HepG2 (cell line): Measurements from ENCODE around the gene MME. TPM values are rescaled to one million over a fixed set of nuclear protein-coding genes. Genes with fewer than 3 reads are reported as not detected.

Experiments
- ATAC-seq: fragments of 200-7000 bp; cut with Tn5 transposase; 3 replicates; pipeline ENCODE4 v1.9.1; 2020; ENCODE audit warnings: mild to moderate bottlenecking, moderate library complexity
- BruUV-seq: library from RNA; stranded (reverse); fragments of 400-500 nt; replicated peaks from 2 replicates; lab custom pipeline; 2021; lab: Mats Ljungman, UMichigan
- CTCF ChIA-PET: fragments of 300-600 bp; formaldehyde crosslinking; extraction: SDS; loops from one replicate; lab custom pipeline; 2021; ENCODE audit warnings: low total read pairs, inconsistent platforms, low intra/inter-chr PET ratio; lab: Yijun Ruan, JAX
- POLR2A ChIA-PET: fragments of 350-600 bp; sonication (Branson Sonifier 250); formaldehyde crosslinking; loops from one replicate; lab custom pipeline; 2020; ENCODE audit warnings: antibody characterized with exemption, inconsistent platforms; lab: Yijun Ruan, JAX
- DNase-seq: peaks from one replicate; pipeline ENCODE4 v3.0.0-alpha.2; 2015; ENCODE audit warnings: low spot score
- FAIRE-seq: peaks from 3 replicates; lab custom pipeline; 2011; peaks lifted over from hg19 to GRCh38; lab: Jason Lieb, UNC
- H2AFZ ChIP-seq: one replicate; pipeline ENCODE4 v1.6.1; 2011; ENCODE audit warnings: low read length, inconsistent platforms
- H3K27ac ChIP-seq: fragments of 300-600 bp; 3 replicates; pipeline ENCODE4 v1.8.0; 2011; ENCODE audit warnings: mixed run types, mild to moderate bottlenecking, mixed read lengths, low read length, inconsistent platforms; ENCODE audit not compliant: insufficient read depth; ENCODE audit errors: extremely low read length
- H3K27me3 ChIP-seq, 2 experiments: fragments of 200-600 bp in 1 of 2; 2 replicates in 1 of 2; 3 replicates in 1 of 2; pipeline versions ENCODE4 v1.6.0 to v1.8.0; 2011; ENCODE audit warnings: low read length in 2 of 2, mild to moderate bottlenecking in 2 of 2, moderate library complexity in 2 of 2, inconsistent platforms in 1 of 2; ENCODE audit not compliant: insufficient read depth in 2 of 2, control insufficient read depth in 1 of 2
- H3K36me3 ChIP-seq, 2 experiments: fragments of 200-600 bp in 1 of 2; replicated peaks in 1 of 2; 2 replicates in 1 of 2; 3 replicates in 1 of 2; pipeline versions ENCODE4 v1.5.1 to v1.8.0; 2011; ENCODE audit warnings: low read length in 2 of 2, inconsistent platforms in 1 of 2; ENCODE audit not compliant: insufficient read depth in 2 of 2, control insufficient read depth in 1 of 2
- H3K4me1 ChIP-seq: 2 replicates; pipeline ENCODE4 v1.5.1; 2012; ENCODE audit warnings: low read length, inconsistent platforms; ENCODE audit not compliant: insufficient read depth
- H3K4me2 ChIP-seq: 2 replicates; pipeline ENCODE4 v1.6.0; 2011; ENCODE audit warnings: low read depth, low read length, inconsistent platforms
- H3K4me3 ChIP-seq, 3 experiments: fragments of 200-600 bp in 1 of 3; sonication (generic), shearing (Covaris generic) in 1 of 3; replicated peaks in 1 of 3; 2 replicates each; pipeline ENCODE4 v1.5.1; 2011 to 2016; ENCODE audit warnings: low read length in 3 of 3, inconsistent platforms in 2 of 3, low read depth in 2 of 3, mild to moderate bottlenecking in 2 of 3, control low read depth in 1 of 3, mixed read lengths in 1 of 3; ENCODE audit not compliant: insufficient read depth in 1 of 3
- H3K79me2 ChIP-seq: one replicate; pipeline ENCODE4 v1.6.1; 2011; ENCODE audit warnings: low read length, inconsistent platforms; ENCODE audit not compliant: insufficient read depth
- H3K9ac ChIP-seq: 2 replicates; pipeline ENCODE4 v1.6.0; 2011; ENCODE audit warnings: mild to moderate bottlenecking, low read depth, low read length, inconsistent platforms; ENCODE audit not compliant: insufficient read depth
- H3K9me3 ChIP-seq: 2 replicates; pipeline ENCODE4 v1.5.1; 2012; ENCODE audit warnings: mild to moderate bottlenecking, low read length
- H4K20me1 ChIP-seq: 2 replicates; pipeline ENCODE4 v1.6.0; 2011; ENCODE audit warnings: inconsistent platforms, mild to moderate bottlenecking, low read length, moderate library complexity; ENCODE audit not compliant: insufficient read depth
- CBX2 ChIP-seq, 2 experiments: fragments of 200-600 bp in 1 of 2; sonication (generic); formaldehyde crosslinking in 1 of 2; IDR thresholded peaks; 2 replicates each; pipeline versions ENCODE4 v1.7.0 to v1.8.1; 2018 to 2022; ENCODE audit warnings: low read depth in 2 of 2, low read length in 1 of 2, mild to moderate bottlenecking in 1 of 2, missing genetic modification reagents in 1 of 2
- GTF3A ChIP-seq: sonication (generic); formaldehyde crosslinking; conservative IDR thresholded peaks from 2 replicates; pipeline ENCODE4 v1.4.0; 2020; ENCODE audit warnings: mild to moderate bottlenecking, missing genetic modification reagents
- PLSCR1 ChIP-seq: sonication (generic); formaldehyde crosslinking; IDR thresholded peaks from 2 replicates; pipeline ENCODE4 v1.5.0; 2020; ENCODE audit warnings: missing genetic modification reagents, mild to moderate bottlenecking, borderline replicate concordance
- ZFP41 ChIP-seq: sonication (generic); formaldehyde crosslinking; IDR thresholded peaks from 2 replicates; pipeline ENCODE4 v1.4.0; 2020; ENCODE audit warnings: mild to moderate bottlenecking, missing genetic modification reagents, borderline replicate concordance
- ZNF317 ChIP-seq: sonication (generic); formaldehyde crosslinking; IDR thresholded peaks from 2 replicates; pipeline ENCODE4 v1.5.0; 2020; ENCODE audit warnings: mild to moderate bottlenecking, missing genetic modification reagents
- ZNF34 ChIP-seq: sonication (generic); formaldehyde crosslinking; IDR thresholded peaks from 2 replicates; pipeline ENCODE4 v1.4.0; 2020; ENCODE audit warnings: mild to moderate bottlenecking, missing genetic modification reagents, borderline replicate concordance
- ZNF512 ChIP-seq: sonication (generic); formaldehyde crosslinking; IDR thresholded peaks from 2 replicates; pipeline ENCODE4 v1.4.0; 2020; ENCODE audit warnings: mild to moderate bottlenecking, missing genetic modification reagents
- WGBS: methylation state at CpG from one replicate; pipeline ENCODE4 v1.1.6; 2017; ENCODE audit warnings: low lambda C conversion rate; 5-methylcytosine and 5-hydroxymethylcytosine counted together
- in situ Hi-C: cut with HindIII; loops from 2 replicates; pipeline ENCODE4 v1.10.0; 2017; ENCODE audit warnings: low pct_unique_long_range_greater_than_20kb; ENCODE audit not compliant: extremely low pct_ligation_motif_present
- intact Hi-C: fragments of 100-400 bp; cut with micrococcal nuclease; formaldehyde crosslinking; loops from one replicate; pipeline ENCODE4 v1.10.0; 2022; ENCODE audit not compliant: unreplicated experiment
- polyA plus RNA-seq, 8 experiments: library from polyadenylated mRNA; depleted of rRNA in 3 of 8; stranded (reverse) in 7 of 8; unstranded in 1 of 8; fragments of >200 nt; fragmentation: Illumina TruSeq in 4 of 8; extraction: Trizol in 4 of 8; gene quantifications; 2 replicates each; pipeline versions ENCODE4 v1.2.1 to v1.2.3, GENCODE V29; 2011 to 2016; ENCODE audit warnings: low read depth in 4 of 8, missing spikeins in 1 of 8, mixed read lengths in 1 of 8; ENCODE audit not compliant: insufficient read depth in 1 of 8
- total RNA-seq, 5 experiments: library from RNA; depleted of rRNA; stranded (reverse); fragments of >200 nt; fragmentation: Illumina TruSeq; extraction: Trizol; gene quantifications; 2 replicates each; pipeline ENCODE4 v1.2.3, GENCODE V29; 2016; ENCODE audit warnings: low read depth in 1 of 5

The MME gene
- total and polyA plus RNA-seq, 2 of the 13 experiments (the other 11 are each of a cell fraction or from before 2014, with no cell fraction given) = not detected

GRCh38 chr3:155159301-155159700, 79.2 kb downstream of the MME start:
- FAIRE-seq (no peak), DNase-seq (no peak), ATAC-seq (no peak)
- Histone ChIP-seq H2AFZ (no peak overlapping the region), H4K20me1 (no peaks in the 10 kb centered on the region), H3K4me2 (no peak overlapping the region), H3K27me3 (no peaks in the 10 kb centered on the region), H3K4me1 (0 out of 2 replicates have a peak, but pooled peaks cover 5% of the 10 kb centered on the region), H3K27ac (no peak overlapping the region), H3K79me2 (no peaks in the 10 kb centered on the region), H3K9me3 (no peaks in the 10 kb centered on the region), H3K36me3 (no peaks in the 10 kb centered on the region), H3K9ac (no peak overlapping the region), H3K4me3 (no peak overlapping the region)
- BruUV-seq = no TSS peak
- CTCF ChIA-PET = no interaction called here
- POLR2A ChIA-PET = no interaction called here
- 94% methylated on average over 2 of the region's 2 CpGs for WGBS
- in situ Hi-C loops = no loop called here
- no peak for TF ChIP-seq CBX2 (IDR thresholded peaks at IDR 0.05; ENCODE audit: low read depth, low read length)
- no peak for TF ChIP-seq CBX2 (CRISPR knock-in tag; IDR thresholded peaks at IDR 0.05; ENCODE audit: low read depth)
- TF ChIP-seq ZNF34 (CRISPR knock-in tag) = no peak
- TF ChIP-seq PLSCR1 (CRISPR knock-in tag) = no peak
- TF ChIP-seq ZNF512 = no peak
- no peak for TF ChIP-seq ZNF317 (CRISPR knock-in tag)
- TF ChIP-seq GTF3A (CRISPR knock-in tag) = no peak
- no peak for TF ChIP-seq ZFP41
- intact Hi-C loops = no loop called here
